ENCODE results near the gene ARSG. TPM values are rescaled to one million over a fixed set of nuclear protein-coding genes. Genes with fewer than 3 reads are reported as not detected.
"Not testable (repeated sequence)": the region's sequence is repeated elsewhere in the genome, so short reads cannot be mapped to it uniquely, and the experiment has no call there.

The ARSG gene
- polyA plus RNA-seq, 4 donors = 3.6 to 6.7 (median 5.1) TPM

- DNase-seq (ENCODE audit: low read depth in 4 of 4, low spot score in 3 of 4) = no peak
Observed at GRCh38 chr17:68390888-68391545, 99.7 kb downstream of the ARSG start.

GRCh38 chr17:68391561-68392268 is 100.4 kb downstream of the ARSG start:
- no peak for DNase-seq (ENCODE audit: low read depth in 4 of 4, low spot score in 3 of 4)

DNA sequence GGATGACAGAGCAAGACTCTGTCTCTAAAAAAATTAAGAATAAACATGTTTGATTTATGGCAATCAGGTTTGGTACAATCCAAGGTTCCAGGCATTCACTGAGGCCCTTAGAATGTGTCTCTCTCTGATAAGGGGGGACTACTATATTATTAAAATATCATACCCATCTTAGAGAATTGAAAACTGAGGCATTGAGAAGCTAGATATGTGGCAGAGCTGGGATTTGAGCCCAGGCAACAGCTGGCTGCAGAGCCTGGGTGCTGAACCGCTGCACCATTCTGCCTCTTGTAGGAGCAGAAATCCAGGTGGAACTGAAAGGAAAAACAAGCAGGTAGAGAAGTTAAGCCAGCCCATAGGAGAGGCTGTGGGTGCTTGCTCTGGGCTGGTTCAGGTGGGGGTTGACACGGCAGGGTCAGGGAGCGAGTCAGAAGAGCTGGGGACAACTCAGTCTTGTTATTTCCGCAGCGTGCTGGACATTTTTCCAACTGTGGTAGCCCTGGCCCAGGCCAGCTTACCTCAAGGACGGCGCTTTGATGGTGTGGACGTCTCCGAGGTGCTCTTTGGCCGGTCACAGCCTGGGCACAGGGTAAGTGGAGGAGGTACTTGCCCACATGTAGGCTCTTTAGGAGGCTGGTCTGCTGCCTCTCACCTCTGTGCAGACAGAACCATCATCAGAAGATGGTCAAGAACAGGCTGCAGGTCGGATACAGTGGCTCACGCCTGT is 103.5 kb downstream of the ARSG start:
- no peak for DNase-seq (ENCODE audit: low read depth in 4 of 4, low spot score in 3 of 4)

DNA sequence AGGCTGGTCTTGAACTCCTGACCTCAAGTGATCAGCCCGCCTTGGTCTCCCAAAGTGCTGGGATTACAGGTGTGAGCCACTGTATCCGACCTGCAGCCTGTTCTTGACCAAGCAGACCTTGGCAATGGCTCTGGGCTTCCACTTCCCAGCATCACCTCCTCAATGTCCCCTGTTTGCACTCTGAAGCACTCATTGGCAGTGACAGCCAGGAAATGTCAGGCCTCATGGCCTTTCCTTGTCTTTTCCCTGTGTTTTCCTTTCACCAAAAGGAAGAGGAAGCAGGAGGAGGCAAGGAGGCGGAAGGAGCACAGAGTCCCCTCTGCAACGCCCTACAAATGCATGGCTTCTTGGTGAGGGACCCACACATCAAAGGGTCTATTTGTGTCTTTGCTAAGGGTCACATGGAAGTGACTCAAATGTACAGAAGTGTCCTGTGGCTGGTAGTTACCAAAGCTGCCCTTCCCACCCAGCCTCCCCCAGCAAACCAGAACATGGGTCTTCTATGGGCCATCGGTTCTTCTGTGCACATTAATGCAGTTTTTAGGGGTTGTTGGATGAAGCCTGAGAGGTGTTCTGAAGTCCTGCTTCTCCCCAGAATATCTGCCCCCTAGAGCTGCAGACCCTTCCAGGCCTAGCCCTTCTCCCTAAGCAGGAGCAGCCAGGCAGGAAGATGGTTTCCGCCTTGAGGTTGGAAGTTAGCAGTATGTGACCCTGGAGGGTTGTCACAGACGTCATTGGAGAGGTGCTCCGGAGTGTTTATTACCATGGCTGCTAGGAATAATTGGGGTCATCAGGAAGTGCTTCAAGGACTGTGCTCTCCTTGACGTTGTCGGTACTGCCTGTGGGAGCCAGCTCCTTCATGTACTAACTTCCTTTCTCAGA is 105.2 kb downstream of the ARSG start:
- no peak for DNase-seq (ENCODE audit: low read depth in 4 of 4, low spot score in 3 of 4)

DNA sequence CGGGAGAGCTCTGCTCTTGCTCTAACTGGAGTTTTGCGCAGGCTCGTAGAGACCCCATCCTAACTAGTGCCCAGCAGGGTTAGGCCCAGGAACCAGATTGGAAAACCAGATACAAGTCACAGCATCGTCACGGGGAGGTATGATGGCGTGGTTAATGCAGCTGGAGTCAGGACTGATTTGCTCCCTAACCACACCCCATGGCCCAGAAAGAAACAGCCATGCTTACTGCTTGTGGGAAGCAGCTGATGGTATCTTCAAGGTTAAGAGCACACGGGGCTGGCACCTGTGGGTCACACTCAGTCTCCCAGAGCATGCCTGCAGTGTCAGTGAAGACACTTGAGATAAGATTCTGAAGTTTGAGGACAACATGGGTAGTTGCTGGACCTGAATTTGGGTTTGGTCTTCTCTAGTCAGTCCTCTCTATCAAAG is 105.8 kb downstream of the ARSG start:
- DNase-seq (ENCODE audit: low read depth in 4 of 4, low spot score in 3 of 4) = no peak

- peak in 1 of 4 donors; percentile 45 for DNase-seq (ENCODE audit: low read depth in 4 of 4, low spot score in 3 of 4)
Observed at GRCh38 chr17:68398691-68399637, 107.7 kb downstream of the ARSG start.

DNA sequence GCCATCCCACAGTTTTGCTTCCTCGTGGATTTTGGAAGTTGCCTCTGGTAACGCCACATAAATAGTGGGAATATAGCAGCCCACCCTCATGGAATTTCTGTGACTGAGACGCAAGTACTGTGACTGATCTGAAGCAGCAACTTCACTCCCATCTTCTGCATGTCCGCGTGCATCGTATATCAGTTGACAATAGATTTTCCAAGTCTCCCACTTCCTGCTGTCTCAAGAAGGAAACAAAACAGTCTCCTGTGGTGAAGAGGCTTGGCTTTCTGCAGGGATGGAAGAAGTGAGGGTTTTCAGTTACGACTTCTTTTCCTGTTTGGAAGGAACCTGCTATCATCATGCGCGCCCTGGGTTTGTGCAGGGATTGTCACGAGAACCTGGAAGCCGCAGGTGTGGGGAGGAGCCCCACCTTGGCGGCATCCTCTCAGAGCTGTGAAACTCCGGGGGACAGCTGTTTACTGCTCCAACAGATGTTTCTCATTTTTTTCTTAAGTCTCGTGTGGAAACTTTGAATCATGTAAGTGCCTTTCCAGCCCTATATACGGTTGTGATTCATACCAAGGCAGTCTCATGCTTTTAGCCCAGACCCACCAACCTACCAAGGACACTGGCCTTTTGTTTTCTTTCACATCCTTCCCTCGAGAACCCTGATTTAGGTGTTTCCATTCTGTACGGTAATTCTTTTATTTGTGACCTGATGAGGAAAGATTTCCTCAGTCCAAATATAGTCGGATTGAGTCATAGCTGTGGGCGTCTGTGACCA is 108.5 kb downstream of the ARSG start:
- DNase-seq (ENCODE audit: low read depth in 4 of 4, low spot score in 3 of 4) = no peak

DNA sequence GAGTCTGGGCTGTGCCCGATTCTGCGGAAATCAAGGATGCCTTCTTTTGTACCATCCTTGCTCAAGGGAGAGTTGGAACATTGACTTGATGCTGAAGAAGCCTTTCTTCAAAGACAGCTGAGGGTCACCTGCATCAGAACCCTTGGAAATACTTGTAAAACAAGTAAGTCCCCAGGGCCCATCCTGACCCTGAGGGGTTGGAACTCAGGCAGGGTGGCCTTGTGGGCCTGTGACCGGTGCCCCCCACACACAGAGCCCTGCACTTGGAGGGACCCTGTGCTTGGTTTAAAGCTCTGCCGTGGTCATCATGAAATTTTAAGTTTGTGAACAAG is 109.1 kb downstream of the ARSG start:
- DNase-seq (ENCODE audit: low read depth in 4 of 4, low spot score in 3 of 4) = no peak

GRCh38 chr17:68401288-68401687 is 110.0 kb downstream of the ARSG start:
- DNase-seq (ENCODE audit: low read depth in 4 of 4, low spot score in 3 of 4) = no peak

DNA sequence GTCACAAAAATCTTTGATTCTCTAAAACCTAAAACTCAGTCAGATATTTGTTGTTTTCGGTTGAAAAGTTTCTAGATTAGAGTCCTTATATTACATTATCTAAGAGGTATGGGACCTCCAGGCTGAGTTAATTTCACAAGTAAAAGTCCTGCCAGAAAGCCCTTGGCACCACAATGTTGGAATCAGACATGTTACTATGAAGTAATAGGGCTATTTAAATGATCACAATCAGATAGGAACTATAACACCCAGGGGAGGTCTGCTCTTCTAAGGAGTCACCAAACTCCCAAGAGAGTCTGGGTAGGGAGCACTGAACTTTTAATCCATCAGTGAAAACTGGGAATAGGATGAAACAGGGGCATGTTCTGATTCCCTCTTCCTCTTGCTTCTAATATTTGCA is 111.8 kb downstream of the ARSG start:
- no peak for DNase-seq (ENCODE audit: low read depth in 4 of 4, low spot score in 3 of 4)

DNA sequence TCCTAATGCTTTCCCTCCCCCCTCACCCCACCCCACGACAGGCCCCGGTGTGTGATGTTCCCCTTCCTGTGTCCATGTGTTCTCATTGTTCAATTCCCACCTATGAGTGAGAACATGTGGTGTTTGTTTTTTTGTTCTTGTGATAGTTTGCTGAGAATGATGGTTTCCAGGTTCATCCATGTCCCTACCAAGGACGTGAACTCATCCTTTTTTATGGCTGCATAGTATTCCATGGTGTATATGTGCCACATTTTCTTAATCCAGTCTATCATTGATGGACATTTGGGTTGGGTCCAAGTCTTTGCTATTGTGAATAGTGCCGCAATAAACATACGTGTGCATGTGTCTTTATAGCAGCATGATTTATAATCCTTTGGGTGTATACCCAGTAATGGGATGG is 112.5 kb downstream of the ARSG start:
- DNase-seq (ENCODE audit: low read depth in 4 of 4, low spot score in 3 of 4) = not testable (repeated sequence)

DNA sequence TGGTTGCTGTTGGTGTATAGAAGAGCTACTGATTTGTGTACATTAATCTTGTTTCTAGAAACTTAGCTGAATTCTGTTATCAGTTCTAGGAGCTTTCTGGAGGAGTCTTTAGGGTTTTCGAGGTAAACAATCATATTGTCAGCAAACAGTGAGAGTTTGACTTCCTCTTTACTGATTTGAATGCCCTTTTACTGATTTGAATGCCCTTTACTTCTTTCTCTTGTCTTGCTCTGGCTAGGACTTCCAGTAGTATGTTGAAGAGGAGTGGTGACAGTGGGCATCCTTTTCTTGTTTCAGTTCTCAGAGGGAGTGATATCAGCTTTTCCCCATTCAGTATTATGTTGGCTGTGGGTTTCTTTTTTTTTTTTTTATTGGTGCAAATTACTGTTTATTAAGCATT is 116.4 kb downstream of the ARSG start:
- DNase-seq (ENCODE audit: low read depth in 4 of 4, low spot score in 3 of 4) = not testable (repeated sequence)

DNA sequence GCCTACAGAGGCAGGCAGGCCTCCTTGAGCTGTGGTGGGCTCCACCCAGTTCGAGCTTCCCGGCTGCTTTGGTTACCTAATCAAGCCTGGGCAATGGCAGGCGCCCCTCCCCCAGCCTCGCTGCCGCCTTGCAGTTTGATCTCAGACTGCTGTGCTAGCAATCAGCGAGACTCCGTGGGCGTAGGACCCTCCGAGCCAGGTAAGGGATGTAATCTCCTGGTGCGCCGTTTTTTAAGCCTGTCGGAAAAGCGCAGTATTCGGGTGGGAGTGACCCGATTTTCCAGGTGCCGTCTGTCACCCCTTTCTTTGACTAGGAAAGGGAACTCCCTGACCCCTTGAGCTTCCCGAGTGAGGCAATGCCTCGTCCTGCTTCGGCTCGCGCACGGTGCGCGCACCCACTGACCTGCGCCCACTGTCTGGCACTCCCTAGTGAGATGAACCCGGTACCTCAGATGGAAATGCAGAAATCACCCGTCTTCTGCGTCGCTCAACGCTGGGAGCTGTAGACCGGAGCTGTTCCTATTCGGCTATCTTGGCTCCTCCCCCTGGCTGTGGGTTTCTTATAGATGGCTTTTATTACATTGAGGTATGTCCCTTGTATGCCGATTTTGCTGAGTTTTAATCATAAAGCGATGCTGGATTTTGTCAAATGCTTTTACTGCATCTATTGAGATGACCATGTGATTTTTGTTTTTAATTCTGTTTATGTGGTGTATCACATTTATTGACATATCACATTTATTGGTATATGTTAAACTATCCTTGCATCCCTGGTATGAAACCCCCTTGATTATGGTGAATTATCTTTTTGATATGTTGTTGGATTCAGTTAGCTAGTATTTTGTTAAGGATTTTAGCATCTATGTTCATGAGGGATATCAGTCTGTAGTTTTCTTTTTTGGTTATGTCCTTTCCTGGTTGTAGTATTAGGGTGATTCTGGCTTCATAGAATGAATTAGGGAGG is 122.6 kb downstream of the ARSG start:
- DNase-seq (ENCODE audit: low read depth in 4 of 4, low spot score in 3 of 4) = not testable (repeated sequence)

- not testable (repeated sequence) for DNase-seq (ENCODE audit: low read depth in 4 of 4, low spot score in 3 of 4)
Observed at GRCh38 chr17:68414901-68415300, 123.6 kb downstream of the ARSG start.

DNA sequence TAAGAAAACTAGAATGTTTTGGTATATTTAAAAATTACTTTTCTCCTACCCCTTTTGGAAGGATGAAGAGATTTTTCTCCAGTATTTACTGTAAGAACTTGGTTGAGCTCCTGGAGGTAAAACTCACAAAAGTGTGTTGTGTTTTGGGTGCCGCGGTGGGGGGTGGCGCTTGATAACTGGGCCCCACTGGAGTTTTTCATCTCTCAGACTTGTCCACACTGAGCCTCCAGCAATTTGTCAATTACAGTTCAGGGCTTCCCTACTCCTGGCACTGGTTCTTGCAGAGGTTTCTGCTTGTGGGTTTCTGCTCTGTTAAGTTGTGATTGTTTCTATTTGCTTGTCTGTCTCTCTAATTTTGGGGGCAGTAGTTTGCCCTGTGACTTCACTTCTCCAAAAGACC is 126.0 kb downstream of the ARSG start:
- no peak for DNase-seq (ENCODE audit: low read depth in 4 of 4, low spot score in 3 of 4)

DNA sequence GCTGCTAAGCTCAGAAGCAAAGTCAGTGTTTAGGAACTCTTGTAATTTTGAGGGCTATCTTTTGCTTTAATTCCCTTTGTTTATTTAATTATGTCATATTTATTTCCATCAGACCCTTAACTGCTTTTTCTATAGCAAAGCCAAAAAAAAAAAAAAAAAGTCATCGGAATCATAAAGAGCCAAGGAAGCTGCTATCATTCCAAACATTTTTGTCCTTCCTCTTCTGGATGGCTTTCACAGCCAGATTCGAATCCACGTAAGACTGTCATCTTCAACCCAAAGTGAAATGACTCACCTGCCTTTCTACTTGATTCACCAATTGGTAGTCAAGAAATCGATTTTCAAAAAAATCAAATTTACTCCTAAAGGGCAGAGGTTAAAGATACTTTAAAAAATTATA is 127.6 kb downstream of the ARSG start:
- DNase-seq (ENCODE audit: low read depth in 4 of 4, low spot score in 3 of 4) = no peak

DNA sequence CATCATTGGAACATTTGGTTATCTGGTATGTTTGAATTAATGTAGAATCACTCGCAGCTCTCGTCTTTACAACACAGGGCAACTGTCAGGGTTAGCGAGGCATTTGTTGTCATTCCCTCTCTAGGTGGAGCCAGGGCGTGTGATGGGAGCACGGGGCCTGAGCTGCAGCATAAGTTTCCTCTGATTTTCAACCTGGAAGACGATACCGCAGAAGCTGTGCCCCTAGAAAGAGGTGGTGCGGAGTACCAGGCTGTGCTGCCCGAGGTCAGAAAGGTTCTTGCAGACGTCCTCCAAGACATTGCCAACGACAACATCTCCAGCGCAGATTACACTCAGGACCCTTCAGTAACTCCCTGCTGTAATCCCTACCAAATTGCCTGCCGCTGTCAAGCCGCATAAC is 128.8 kb downstream of the ARSG start:
- DNase-seq (ENCODE audit: low read depth in 4 of 4, low spot score in 3 of 4) = no peak

DNA sequence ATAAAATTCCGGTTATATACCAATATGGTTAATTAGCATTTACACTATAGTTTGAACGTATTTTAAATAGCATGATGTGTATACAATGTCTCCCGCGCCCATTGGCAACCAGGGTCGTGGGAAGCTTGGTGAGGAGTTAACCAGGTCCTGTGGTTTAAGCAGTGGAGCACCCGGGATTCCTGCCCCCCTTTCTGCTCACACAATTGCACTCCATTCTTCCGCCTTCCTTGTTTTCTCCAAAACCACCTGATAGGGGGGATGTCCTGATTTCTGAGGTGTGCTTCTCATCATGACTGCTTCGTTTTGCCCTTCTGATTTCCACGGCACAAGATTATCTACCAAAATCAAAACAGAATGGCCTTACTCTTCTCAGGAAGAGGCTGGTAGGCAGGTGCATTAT is 130.2 kb downstream of the ARSG start:
- no peak for DNase-seq (ENCODE audit: low read depth in 4 of 4, low spot score in 3 of 4)

All from right renal pelvis (tissue), 4 donors.